GM21619 (cell line): Measurements from ENCODE around the gene MICAL2.

ENCODE experiments used
- ATAC-seq: cut with Tn5 transposase; IDR thresholded peaks from one replicate; pipeline ENCODE4 v1.9.1; 2021; ENCODE audit not compliant: unreplicated experiment

Gene MICAL2, protein sequence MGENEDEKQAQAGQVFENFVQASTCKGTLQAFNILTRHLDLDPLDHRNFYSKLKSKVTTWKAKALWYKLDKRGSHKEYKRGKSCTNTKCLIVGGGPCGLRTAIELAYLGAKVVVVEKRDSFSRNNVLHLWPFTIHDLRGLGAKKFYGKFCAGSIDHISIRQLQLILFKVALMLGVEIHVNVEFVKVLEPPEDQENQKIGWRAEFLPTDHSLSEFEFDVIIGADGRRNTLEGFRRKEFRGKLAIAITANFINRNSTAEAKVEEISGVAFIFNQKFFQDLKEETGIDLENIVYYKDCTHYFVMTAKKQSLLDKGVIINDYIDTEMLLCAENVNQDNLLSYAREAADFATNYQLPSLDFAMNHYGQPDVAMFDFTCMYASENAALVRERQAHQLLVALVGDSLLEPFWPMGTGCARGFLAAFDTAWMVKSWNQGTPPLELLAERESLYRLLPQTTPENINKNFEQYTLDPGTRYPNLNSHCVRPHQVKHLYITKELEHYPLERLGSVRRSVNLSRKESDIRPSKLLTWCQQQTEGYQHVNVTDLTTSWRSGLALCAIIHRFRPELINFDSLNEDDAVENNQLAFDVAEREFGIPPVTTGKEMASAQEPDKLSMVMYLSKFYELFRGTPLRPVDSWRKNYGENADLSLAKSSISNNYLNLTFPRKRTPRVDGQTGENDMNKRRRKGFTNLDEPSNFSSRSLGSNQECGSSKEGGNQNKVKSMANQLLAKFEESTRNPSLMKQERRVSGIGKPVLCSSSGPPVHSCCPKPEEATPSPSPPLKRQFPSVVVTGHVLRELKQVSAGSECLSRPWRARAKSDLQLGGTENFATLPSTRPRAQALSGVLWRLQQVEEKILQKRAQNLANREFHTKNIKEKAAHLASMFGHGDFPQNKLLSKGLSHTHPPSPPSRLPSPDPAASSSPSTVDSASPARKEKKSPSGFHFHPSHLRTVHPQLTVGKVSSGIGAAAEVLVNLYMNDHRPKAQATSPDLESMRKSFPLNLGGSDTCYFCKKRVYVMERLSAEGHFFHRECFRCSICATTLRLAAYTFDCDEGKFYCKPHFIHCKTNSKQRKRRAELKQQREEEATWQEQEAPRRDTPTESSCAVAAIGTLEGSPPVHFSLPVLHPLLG

DNA sequence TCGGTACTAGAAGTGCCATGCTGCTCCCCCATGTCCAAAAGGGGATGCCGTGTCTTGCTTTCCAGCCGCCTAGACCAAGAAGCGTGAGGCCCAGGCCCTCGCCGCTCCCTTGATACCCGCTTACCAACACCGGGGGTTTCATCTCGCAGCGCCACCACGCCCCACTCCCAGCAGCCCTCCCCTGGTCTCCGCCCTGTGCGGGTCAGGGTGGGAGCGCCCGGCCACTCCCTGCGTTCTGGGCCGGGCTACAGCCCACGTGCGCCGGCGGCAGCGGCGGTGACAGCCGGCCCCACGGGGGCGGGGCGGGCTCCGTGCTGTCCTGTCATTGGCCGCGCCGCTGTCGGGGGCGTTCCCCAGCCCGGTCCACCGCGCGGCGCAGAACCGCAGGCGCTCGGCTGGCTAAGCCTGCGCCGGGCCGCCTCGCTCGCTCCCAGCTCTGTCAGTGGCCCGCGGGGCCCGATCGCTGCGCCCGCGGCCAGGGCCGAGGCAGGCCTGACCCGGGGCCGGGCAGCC is at the start of gene MICAL2:
Gene MICAL2, plus strand, starts transcription at position 390 of the 513 bp plus-strand sequence. CDS start 51,566 bp downstream, outside the sequence.
- ATAC-seq: peak; percentile 97

DNA sequence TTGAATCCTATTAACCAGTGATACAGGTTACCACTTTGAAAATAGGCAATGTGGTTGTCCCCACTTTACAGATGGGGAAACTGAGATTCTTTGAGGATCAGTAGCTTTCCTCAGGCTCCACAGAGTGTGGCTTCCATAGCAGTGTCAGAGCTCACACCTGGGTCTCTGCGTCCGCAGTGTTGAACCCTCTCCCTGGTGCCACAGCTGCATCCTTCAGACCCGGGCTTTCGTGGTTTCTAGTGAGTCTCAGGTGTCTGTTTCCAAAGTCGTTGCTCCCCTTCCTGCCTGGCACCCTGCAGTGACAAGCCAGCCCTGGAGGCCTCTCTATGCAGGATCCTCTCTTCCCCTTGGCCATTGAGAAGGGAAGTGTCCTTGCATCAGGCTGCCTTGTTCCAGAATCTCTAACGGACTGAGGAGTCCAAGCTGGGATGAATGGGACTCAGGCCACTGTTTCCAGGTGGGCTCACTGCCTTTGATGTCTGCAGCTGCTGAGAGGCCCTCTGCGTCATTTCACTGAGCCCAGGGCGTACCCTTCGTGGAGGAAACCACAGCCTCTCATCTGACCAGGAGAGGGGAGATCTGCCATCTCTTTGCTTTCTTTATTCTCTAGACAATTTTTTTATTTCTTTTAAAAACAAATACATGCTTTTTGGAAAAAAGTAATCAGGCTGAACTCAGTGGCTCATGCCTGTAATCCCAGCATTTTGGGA is 48.4 kb upstream of the MICAL2 start:
- ATAC-seq: no peak

- ATAC-seq: no peak
Measured at GRCh38 chr11:12063251-12063650, 47.1 kb upstream of the MICAL2 start.

GRCh38 chr11:12064136-12064953 is 46.0 kb upstream of the MICAL2 start:
- no peak for ATAC-seq

GRCh38 chr11:12064954-12065280 is 45.5 kb upstream of the MICAL2 start:
- no peak for ATAC-seq

- ATAC-seq: no peak
Measured at GRCh38 chr11:12066056-12066798, 44.2 kb upstream of the MICAL2 start.

DNA sequence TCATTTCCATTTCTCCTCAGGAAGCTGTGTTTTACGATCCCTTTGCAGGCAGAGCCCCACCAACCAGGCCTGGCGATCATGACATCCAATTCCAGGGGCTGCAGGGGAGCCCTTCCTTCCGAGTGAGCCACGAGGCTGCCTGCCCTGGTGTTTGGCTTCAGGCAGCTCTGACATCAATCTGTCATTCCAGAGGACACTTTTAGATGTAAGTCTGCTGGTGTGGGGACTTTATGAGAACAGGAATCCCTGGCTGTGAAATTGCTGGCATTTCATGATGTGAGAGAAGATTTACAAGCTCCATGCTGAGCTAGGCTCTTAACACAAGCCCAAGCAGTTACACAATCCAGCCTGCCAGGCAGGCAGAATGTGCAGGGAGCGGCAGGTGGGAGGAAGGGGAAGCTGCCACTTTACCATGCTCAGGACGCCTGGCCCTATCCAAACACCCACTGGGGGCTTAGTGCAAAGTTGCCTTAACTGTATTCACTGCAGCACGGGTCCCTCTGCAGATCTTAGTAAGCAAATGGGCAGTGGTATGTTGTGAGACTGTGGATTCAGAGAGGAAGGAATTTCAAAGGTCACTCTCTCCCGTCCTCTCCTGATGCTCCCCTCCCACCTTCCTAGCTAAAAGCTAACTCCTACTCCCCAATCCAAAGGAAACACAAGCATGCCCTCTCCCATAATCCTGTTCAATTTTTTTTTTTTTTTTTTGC is 43.4 kb upstream of the MICAL2 start:
- ATAC-seq: no peak

GRCh38 chr11:12067796-12068357 is 42.5 kb upstream of the MICAL2 start:
- no peak for ATAC-seq

DNA sequence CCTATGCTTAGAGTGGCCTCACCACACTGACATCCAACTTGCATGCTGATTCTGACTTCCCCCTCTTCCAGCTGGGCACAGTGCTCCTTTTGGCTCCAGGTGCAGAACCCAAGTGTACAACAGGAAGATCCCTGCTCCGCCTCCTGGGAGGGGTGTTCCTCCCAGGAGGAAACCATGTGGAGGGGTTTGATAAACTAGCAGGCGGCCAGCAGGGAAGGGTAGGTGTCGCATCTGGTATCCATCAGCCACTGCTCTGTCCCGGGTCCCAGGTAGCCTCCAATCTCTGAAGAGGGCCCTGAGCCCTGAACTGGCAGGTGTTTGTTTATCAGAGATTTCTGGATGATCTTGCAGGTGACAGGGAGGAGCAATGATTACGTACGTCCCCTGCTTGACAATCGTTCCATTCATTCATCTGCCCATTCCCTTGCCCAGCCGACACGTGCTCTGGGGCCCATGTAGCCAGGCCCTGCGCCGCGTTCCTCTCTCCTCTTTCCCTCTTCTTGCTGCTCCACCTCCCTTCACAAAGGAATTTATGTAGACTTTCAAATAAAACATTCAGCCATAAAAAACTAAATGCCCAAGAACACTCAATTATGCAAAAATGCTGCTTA is 41.2 kb upstream of the MICAL2 start:
- no peak for ATAC-seq

DNA sequence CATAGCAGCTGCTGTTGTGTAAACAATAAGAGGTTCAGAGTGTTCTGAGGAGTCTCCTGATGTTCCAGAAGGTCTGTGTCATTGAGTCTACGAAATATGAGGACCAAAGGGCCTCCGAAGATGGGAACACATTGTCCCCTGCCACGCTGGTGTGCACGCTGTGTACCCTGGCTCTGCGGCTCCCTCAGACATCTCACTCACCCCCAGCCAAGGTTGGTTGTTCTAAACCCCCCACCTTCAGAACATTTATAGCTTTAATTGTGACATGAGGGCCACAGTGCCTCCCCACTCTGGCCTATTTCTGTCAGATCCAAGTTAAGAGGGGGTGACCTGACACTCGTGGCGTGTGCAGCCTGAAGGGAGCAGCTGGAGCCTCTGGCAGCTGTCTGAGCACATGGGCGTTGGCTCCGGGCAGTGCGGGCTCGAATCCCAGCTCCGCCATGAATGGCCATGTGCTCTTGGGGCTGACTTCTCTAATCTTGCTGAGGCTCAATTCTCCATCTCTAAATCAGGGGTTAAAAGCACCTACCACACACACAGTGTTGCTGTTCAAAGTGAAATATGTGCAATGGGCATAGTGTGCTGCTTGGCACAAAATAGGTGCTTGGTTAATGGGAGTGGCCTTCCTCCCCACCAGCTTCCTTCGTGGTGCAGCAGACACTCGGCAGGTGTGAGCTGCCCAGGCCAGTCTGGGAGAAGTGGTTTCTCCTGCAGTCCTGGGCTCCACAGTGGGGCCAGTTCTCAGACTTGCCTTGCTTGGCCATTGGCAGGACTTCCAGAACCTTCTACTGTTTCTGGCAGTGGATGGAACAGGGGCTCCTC is 39.7 kb upstream of the MICAL2 start:
- ATAC-seq: no peak

DNA sequence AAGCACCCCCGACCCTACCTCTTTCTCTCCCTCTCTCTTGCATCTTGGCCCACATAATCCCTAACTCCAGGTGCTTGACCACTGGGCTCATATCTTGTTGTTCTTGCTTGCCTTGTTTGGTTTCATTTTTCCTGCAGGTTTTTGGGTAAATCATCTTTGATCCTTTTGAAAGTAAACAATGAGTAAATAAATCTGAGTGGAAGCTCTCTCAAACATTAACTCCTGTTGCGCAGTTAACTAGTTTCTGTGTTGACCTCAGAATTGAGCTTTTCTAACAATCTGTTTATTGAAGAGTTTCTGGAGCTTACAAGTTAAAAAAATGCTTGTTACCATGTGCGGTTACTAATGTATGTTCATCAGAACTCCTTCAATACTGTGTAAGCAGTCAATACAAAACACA is 38.8 kb upstream of the MICAL2 start:
- no peak for ATAC-seq

DNA sequence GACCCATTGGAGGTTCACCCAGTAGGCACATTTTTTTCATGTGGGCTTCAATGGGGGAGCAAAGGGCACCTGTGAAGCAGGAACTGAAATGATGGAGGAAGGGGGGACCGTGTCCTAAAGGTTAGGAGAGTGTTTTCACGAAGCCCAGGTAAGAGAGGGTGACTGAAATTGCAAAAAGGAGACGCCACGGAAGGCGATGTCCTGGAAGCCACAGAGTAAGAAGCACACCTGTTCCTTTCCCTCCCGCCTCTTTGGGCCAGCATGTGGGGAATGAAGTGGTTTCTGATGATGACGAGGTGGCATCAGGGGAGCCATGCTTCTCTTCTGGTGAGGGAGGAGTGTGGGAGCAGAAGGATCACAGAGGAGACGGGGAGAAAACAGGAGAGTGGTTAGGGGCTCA is 37.0 kb upstream of the MICAL2 start:
- no peak for ATAC-seq

GRCh38 chr11:12073886-12074285 is 36.5 kb upstream of the MICAL2 start:
- ATAC-seq: no peak

GRCh38 chr11:12074529-12075195 is 35.7 kb upstream of the MICAL2 start:
- ATAC-seq: no peak

- no peak for ATAC-seq
Measured at GRCh38 chr11:12075291-12075690, 35.1 kb upstream of the MICAL2 start.
